Fibroblast of mammary gland (primary cell): ENCODE data around the gene SDCCAG8.
A peak's percentile ranks its signal among the peaks of the same experiment; 100 is the strongest.

Source experiments
- DNase-seq: peaks from one replicate; pipeline ENCODE4 v3.0.0-alpha.2; 2010; ENCODE audit warnings: low read depth
- H3K4me3 ChIP-seq: 2 replicates; pipeline ENCODE4 v1.5.1; 2011; ENCODE audit warnings: low read depth, mild to moderate bottlenecking, low read length, moderate library complexity; ENCODE audit not compliant: control insufficient read depth
- CTCF ChIP-seq: conservative IDR thresholded peaks from 2 replicates; pipeline ENCODE4 v1.5.1; 2011; ENCODE audit warnings: low read depth, low read length, inconsistent platforms; ENCODE audit not compliant: control insufficient read depth, insufficient read depth

Gene SDCCAG8

GRCh38 chr1:243253211-243253925 lies 2.5 kb upstream of the SDCCAG8 start:
- H3K4me3 ChIP-seq: peak overlapping the region; percentile 84
- TF ChIP-seq CTCF: no peak
- no peak for DNase-seq

DNA sequence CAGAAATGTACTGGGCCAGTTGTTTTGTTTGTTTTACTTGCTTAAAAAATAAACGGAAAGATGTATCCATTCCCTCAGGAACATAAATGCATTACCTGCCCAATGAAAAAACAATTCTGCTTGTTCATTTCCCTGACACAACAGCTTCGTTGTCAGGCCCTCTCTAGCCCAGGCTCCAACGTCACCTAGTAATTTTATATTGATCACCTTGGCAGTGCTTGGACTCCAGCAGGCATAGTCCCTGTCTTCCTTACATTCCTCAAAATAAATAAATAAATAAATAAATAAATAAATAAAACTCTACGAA lies 2.0 kb upstream of the SDCCAG8 start:
- DNase-seq: no peak
- TF ChIP-seq CTCF: no peak
- H3K4me3 ChIP-seq: peak overlapping the region; percentile 84

DNA sequence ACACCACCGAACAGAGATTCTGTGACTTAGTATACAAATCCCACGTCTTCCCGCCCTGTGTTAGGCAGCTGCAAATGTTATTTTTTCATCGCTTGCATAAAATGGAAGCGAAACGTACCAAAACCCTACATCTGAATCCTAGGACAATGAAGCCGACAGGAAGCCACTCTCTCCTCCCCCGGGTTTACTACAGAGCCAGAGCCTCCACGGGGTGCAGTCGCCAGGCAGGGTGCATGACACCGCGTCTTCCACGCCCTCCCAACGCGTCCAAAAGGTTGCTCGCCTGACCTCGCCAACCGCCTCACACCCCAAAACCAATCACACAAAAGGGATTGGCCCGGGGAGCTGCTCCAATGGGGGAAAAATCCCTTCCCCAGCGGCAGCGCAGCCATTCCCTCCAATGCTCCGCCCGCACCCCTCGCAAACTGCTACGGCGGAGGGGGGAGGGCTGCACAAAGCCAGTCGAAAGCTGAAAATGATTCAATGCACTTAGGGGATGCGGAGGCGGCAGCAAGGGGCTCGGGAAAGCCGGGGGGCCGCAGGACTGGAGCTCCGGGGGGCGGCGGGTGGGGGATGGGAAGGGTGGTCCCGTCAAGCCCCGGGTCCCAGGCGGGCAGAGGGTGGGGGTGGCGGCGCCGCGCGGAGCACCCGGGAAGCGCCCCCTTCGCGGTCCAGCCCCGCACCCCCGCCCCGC lies 1.5 kb upstream of the SDCCAG8 start:
- peak; percentile 75 for DNase-seq
- H3K4me3 ChIP-seq: peak overlapping the region; percentile 84
- TF ChIP-seq CTCF: no peak

GRCh38 chr1:243254927-243255790 lies 682 bp upstream of the SDCCAG8 start, which contains the start of gene CEP170:
Gene CEP170 (minus strand): TSS chr1:243255281. CDS start chr1:243225280, 30,001 bp downstream.
- no peak for TF ChIP-seq CTCF
- peak within 1 kb of the TSS; percentile 84 for H3K4me3 ChIP-seq
- DNase-seq: peak; percentile 93

GRCh38 chr1:243256590-243256989 lies 749 bp downstream of the SDCCAG8 start:
- DNase-seq: no peak

More at GRCh38 chr1:243256590-243256989, 749 bp downstream of the SDCCAG8 start:
- peak overlapping the region; percentile 84 for H3K4me3 ChIP-seq
- TF ChIP-seq CTCF: no peak
